GM12878 (cell line): ENCODE results near the gene PTH.

Experiments
- CHD1 ChIP-seq: IDR thresholded peaks from 2 replicates; pipeline ENCODE4 v1.6.1; 2012; ENCODE audit warnings: low read depth, low read length, improper control_type of control experiment
- CTCF ChIP-seq, 3 experiments: IDR thresholded peaks in 2 of 3; conservative IDR thresholded peaks in 1 of 3; 2 replicates each; pipeline ENCODE4 v1.5.1; 2011; ENCODE audit warnings: low read depth in 3 of 3, low read length in 3 of 3, mild to moderate bottlenecking in 3 of 3, control low read depth in 2 of 3, moderate library complexity in 2 of 3, inconsistent platforms in 1 of 3, mixed read lengths in 1 of 3; ENCODE audit not compliant: control insufficient read depth in 2 of 3, insufficient read depth in 1 of 3; ENCODE audit errors: extremely low read depth in 1 of 3
- EP300 ChIP-seq, 2 experiments: fragments of 150-350 bp in 1 of 2; IDR thresholded peaks; 2 replicates each; pipeline ENCODE4 v1.6.1; 2011 to 2012; ENCODE audit warnings: low read depth in 2 of 2, low read length in 2 of 2, borderline replicate concordance in 1 of 2, improper control_type of control experiment in 1 of 2, inconsistent platforms in 1 of 2; ENCODE audit not compliant: control insufficient read depth in 1 of 2
- EZH2 ChIP-seq: IDR thresholded peaks from 2 replicates; pipeline ENCODE4 v1.6.1; 2012; ENCODE audit warnings: low read depth, mild to moderate bottlenecking, control low read depth, inconsistent platforms, low read length, borderline replicate concordance; ENCODE audit not compliant: control insufficient read depth
- HSF1 ChIP-seq: fragments of 150-350 bp; IDR thresholded peaks from 2 replicates; pipeline ENCODE4 v1.6.1; 2014; ENCODE audit warnings: mild to moderate bottlenecking, low read depth, low read length
- MAX ChIP-seq: IDR thresholded peaks from 2 replicates; pipeline ENCODE4 v1.6.1; 2012; ENCODE audit warnings: low read depth, low read length, improper control_type of control experiment
- MYC ChIP-seq: IDR thresholded peaks from 2 replicates; pipeline ENCODE4 v1.6.1; 2011; ENCODE audit warnings: mild to moderate bottlenecking, low read length, moderate library complexity, inconsistent platforms; ENCODE audit not compliant: insufficient read depth, insufficient replicate concordance, insufficient read length, severe bottlenecking
- NFYB ChIP-seq: IDR thresholded peaks from 2 replicates; pipeline ENCODE4 v1.6.1; 2011; ENCODE audit warnings: low read depth, mild to moderate bottlenecking, low read length, improper control_type of control experiment, moderate library complexity; ENCODE audit not compliant: insufficient read depth
- POLR2A ChIP-seq: IDR thresholded peaks from 2 replicates; pipeline ENCODE4 v1.6.1; 2011; ENCODE audit warnings: low read depth, mild to moderate bottlenecking, low read length
- POLR2AphosphoS2 ChIP-seq: IDR thresholded peaks from 2 replicates; pipeline ENCODE4 v1.6.1; 2011; ENCODE audit warnings: low read depth, mild to moderate bottlenecking, low read length, improper control_type of control experiment, moderate library complexity
- RAD21 ChIP-seq: IDR thresholded peaks from 2 replicates; pipeline ENCODE4 v1.6.1; 2011; ENCODE audit warnings: mild to moderate bottlenecking, low read depth, low read length, moderate library complexity; ENCODE audit not compliant: insufficient read depth
- SMC3 ChIP-seq: IDR thresholded peaks from 2 replicates; pipeline ENCODE4 v1.6.1; 2011; ENCODE audit warnings: low read length, improper control_type of control experiment, borderline replicate concordance
- ZZZ3 ChIP-seq: IDR thresholded peaks from 2 replicates; pipeline ENCODE4 v1.6.1; 2011; ENCODE audit warnings: low read depth; ENCODE audit not compliant: control insufficient read depth, insufficient read length

GRCh38 chr11:13468750-13469149 is 27.0 kb downstream of the PTH start:
- TF ChIP-seq POLR2AphosphoS2 (no peak), MAX (no peak), MYC (no peak), EP300 (IDR thresholded peaks at IDR 0.05; ENCODE audit: borderline replicate concordance in 1 of 2, control insufficient read depth in 1 of 2, low read depth in 2 of 2, low read length in 2 of 2) (no peak), POLR2A (no peak), CTCF (IDR thresholded peaks at IDR 0.05 in 2 of 3, conservative IDR thresholded peaks at IDR 0.05 in 1 of 3; ENCODE audit: control insufficient read depth in 2 of 3, extremely low read depth in 1 of 3, insufficient read depth in 1 of 3, low read depth in 3 of 3, low read length in 3 of 3) (no peak), NFYB (no peak), CHD1 (no peak), HSF1 (no peak), EZH2 (no peak), RAD21 (no peak), ZZZ3 (no peak), SMC3 (no peak)
